HepG2 (cell line): Measurements from ENCODE around the gene KIF15. TPM values are rescaled to one million over a fixed set of nuclear protein-coding genes. Genes with fewer than 3 reads are reported as not detected.

Source experiments
- EEA1 ChIP-seq: sonication (generic); formaldehyde crosslinking; IDR thresholded peaks from 2 replicates; pipeline ENCODE4 v1.5.1; 2020; ENCODE audit warnings: mild to moderate bottlenecking, missing genetic modification reagents, borderline replicate concordance
- IKZF4 ChIP-seq: sonication (generic); formaldehyde crosslinking; IDR thresholded peaks from 2 replicates; pipeline ENCODE4 v1.5.1; 2020; ENCODE audit warnings: borderline replicate concordance, mild to moderate bottlenecking, low read depth, missing genetic modification reagents; ENCODE audit errors: not compliant biosample characterization
- KLF12 ChIP-seq: sonication (generic); formaldehyde crosslinking; IDR thresholded peaks from 2 replicates; pipeline ENCODE4 v1.4.0; 2020; ENCODE audit warnings: missing genetic modification reagents, borderline replicate concordance
- NPAS2 ChIP-seq: sonication (generic); formaldehyde crosslinking; IDR thresholded peaks from 2 replicates; pipeline ENCODE4 v1.8.0; 2022; ENCODE audit warnings: mild to moderate bottlenecking, missing genetic modification reagents, borderline replicate concordance
- PBX2 ChIP-seq: IDR thresholded peaks from 2 replicates; pipeline ENCODE4 v1.6.1; 2016; ENCODE audit warnings: control low read depth
- RFX1 ChIP-seq: fragments of 450-650 bp; IDR thresholded peaks from 2 replicates; pipeline ENCODE4 v1.6.1; 2017
- SNAPC5 ChIP-seq: sonication (generic); formaldehyde crosslinking; IDR thresholded peaks from 2 replicates; pipeline ENCODE4 v1.8.1; 2023; ENCODE audit warnings: mild to moderate bottlenecking, missing genetic modification reagents, borderline replicate concordance
- TEAD3 ChIP-seq: optimal IDR thresholded peaks from 2 replicates; pipeline ENCODE3; 2016; ENCODE audit warnings: borderline replicate concordance
- TP53 ChIP-seq: sonication (generic); formaldehyde crosslinking; conservative IDR thresholded peaks from 2 replicates; pipeline ENCODE4 v1.4.0; 2020; ENCODE audit warnings: missing genetic modification reagents
- XBP1 ChIP-seq: sonication (generic); formaldehyde crosslinking; IDR thresholded peaks from 2 replicates; pipeline ENCODE4 v1.5.0; 2020; ENCODE audit warnings: missing genetic modification reagents
- ZBTB26 ChIP-seq: IDR thresholded peaks from 2 replicates; pipeline ENCODE4 v1.6.1; 2016; ENCODE audit warnings: missing compliant biosample characterization, missing genetic modification reagents, borderline replicate concordance
- ZBTB33 ChIP-seq: sonication (generic); formaldehyde crosslinking; IDR thresholded peaks from 2 replicates; pipeline ENCODE4 v1.4.0; 2020; ENCODE audit warnings: missing genetic modification reagents
- ZFP90 ChIP-seq: sonication (generic); formaldehyde crosslinking; IDR thresholded peaks from 2 replicates; pipeline ENCODE4 v1.8.0; 2022; ENCODE audit warnings: missing genetic modification reagents, mild to moderate bottlenecking, inconsistent platforms, borderline replicate concordance
- ZFY ChIP-seq: sonication (generic); formaldehyde crosslinking; IDR thresholded peaks from 2 replicates; pipeline ENCODE4 v1.4.0; 2020; ENCODE audit warnings: missing genetic modification reagents
- ZMYM4 ChIP-seq: sonication (generic); formaldehyde crosslinking; IDR thresholded peaks from 2 replicates; pipeline ENCODE4 v1.8.1; 2023; ENCODE audit warnings: mild to moderate bottlenecking, missing genetic modification reagents
- ZNF343 ChIP-seq: sonication (generic); formaldehyde crosslinking; IDR thresholded peaks from 2 replicates; pipeline ENCODE4 v1.4.0; 2020; ENCODE audit warnings: mild to moderate bottlenecking, missing genetic modification reagents
- ZNF382 ChIP-seq: sonication (generic); formaldehyde crosslinking; IDR thresholded peaks from 2 replicates; pipeline ENCODE4 v1.5.0; 2020; ENCODE audit warnings: missing genetic modification reagents, mild to moderate bottlenecking, borderline replicate concordance
- ZNF432 ChIP-seq: sonication (generic); formaldehyde crosslinking; IDR thresholded peaks from 2 replicates; pipeline ENCODE4 v1.5.0; 2020; ENCODE audit warnings: missing genetic modification reagents, mild to moderate bottlenecking, borderline replicate concordance
- ZNF510 ChIP-seq: sonication (generic); formaldehyde crosslinking; IDR thresholded peaks from 2 replicates; pipeline ENCODE4 v1.4.0; 2020; ENCODE audit warnings: low read depth, mild to moderate bottlenecking, missing genetic modification reagents
- ZNF558 ChIP-seq: sonication (generic); formaldehyde crosslinking; IDR thresholded peaks from 2 replicates; pipeline ENCODE4 v1.9.0; 2022; ENCODE audit warnings: mild to moderate bottlenecking, missing genetic modification reagents, borderline replicate concordance
- ZNF720 ChIP-seq: sonication (generic); formaldehyde crosslinking; IDR thresholded peaks from 2 replicates; pipeline ENCODE4 v1.4.0; 2020; ENCODE audit warnings: missing genetic modification reagents
- ZZZ3 ChIP-seq: sonication (generic); formaldehyde crosslinking; IDR thresholded peaks from 2 replicates; pipeline ENCODE4 v1.4.0; 2020; ENCODE audit warnings: missing genetic modification reagents, mild to moderate bottlenecking, borderline replicate concordance
- polyA plus RNA-seq, 8 experiments: library from polyadenylated mRNA; depleted of rRNA in 3 of 8; stranded (reverse) in 7 of 8; unstranded in 1 of 8; fragments of >200 nt; fragmentation: Illumina TruSeq in 4 of 8; extraction: Trizol in 4 of 8; gene quantifications; 2 replicates each; pipeline versions ENCODE4 v1.2.1 to v1.2.3, GENCODE V29; 2011 to 2016; ENCODE audit warnings: low read depth in 4 of 8, missing spikeins in 1 of 8, mixed read lengths in 1 of 8; ENCODE audit not compliant: insufficient read depth in 1 of 8
- total RNA-seq, 5 experiments: library from RNA; depleted of rRNA; stranded (reverse); fragments of >200 nt; fragmentation: Illumina TruSeq; extraction: Trizol; gene quantifications; 2 replicates each; pipeline ENCODE4 v1.2.3, GENCODE V29; 2016; ENCODE audit warnings: low read depth in 1 of 5
- TF ChIP-seq, protein P1 (sequence below): sonication (generic); formaldehyde crosslinking; IDR thresholded peaks from 2 replicates; pipeline ENCODE4 v1.5.0; 2020; ENCODE audit warnings: missing genetic modification reagents
- TF ChIP-seq, protein P2 (sequence below): sonication (generic); formaldehyde crosslinking; IDR thresholded peaks from 2 replicates; pipeline ENCODE4 v1.4.0; 2020; ENCODE audit warnings: mild to moderate bottlenecking, missing genetic modification reagents

The KIF15 gene
- total and polyA plus RNA-seq, 2 of the 13 experiments (the other 11 are each of a cell fraction or from before 2014, with no cell fraction given): 4.8 to 33.8 TPM

DNA sequence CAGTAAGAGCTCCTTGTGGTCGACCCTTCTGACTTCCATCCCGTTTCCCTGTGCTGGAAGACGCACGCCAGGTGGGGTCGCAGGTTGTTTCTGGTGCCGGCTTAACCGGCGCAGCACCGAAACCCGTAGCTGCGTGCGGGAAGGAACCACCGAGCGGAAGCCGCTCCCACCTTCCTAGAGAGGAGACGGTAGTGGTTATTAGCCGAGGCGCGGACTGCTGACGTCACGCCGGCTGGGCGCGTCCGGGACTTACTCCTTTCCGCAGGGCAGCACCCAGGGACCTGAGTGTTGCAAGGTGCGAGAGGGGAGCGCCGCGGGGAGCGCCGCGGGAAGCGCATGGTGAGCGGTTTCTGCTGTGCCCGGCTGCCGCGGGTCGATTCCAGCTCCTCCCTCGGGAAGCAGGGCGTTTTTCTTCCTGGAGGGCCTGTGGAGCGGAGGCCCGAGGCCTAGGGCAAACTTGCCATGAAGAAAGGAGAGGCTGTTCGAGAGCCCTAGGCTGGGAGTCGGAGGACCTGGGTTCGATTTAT is 32.1 kb upstream of the KIF15 start, which contains the start of gene ZNF501 (continued):
- TF ChIP-seq, protein P1, sequence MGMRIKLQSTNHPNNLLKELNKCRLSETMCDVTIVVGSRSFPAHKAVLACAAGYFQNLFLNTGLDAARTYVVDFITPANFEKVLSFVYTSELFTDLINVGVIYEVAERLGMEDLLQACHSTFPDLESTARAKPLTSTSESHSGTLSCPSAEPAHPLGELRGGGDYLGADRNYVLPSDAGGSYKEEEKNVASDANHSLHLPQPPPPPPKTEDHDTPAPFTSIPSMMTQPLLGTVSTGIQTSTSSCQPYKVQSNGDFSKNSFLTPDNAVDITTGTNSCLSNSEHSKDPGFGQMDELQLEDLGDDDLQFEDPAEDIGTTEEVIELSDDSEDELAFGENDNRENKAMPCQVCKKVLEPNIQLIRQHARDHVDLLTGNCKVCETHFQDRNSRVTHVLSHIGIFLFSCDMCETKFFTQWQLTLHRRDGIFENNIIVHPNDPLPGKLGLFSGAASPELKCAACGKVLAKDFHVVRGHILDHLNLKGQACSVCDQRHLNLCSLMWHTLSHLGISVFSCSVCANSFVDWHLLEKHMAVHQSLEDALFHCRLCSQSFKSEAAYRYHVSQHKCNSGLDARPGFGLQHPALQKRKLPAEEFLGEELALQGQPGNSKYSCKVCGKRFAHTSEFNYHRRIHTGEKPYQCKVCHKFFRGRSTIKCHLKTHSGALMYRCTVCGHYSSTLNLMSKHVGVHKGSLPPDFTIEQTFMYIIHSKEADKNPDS (CRISPR knock-in tag): no peak
- TF ChIP-seq TEAD3 (peak; percentile 60), ZMYM4 (CRISPR knock-in tag) (peak; percentile 99), SNAPC5 (CRISPR knock-in tag) (0 out of 2 replicates have a peak, but pooled peaks have one; percentile 49), ZNF720 (no peak), ZFY (CRISPR knock-in tag) (peak; percentile 88), RFX1 (no peak), ZNF558 (CRISPR knock-in tag) (no peak), ZNF343 (no peak), ZZZ3 (CRISPR knock-in tag) (peak; percentile 85; the same call in 1 of the 2 replicates), ZBTB26 (peak; percentile 44; the same call in 1 of the 2 replicates), TP53 (CRISPR knock-in tag) (no peak), KLF12 (peak; percentile 96), ZBTB33 (CRISPR knock-in tag) (0 out of 2 replicates have a peak, but pooled peaks have one; percentile 59), ZNF382 (CRISPR knock-in tag) (no peak), ZFP90 (CRISPR knock-in tag) (peak; percentile 81; the same call in 1 of the 2 replicates), ZNF432 (no peak), XBP1 (CRISPR knock-in tag) (peak; percentile 75; the same call in 1 of the 2 replicates), PBX2 (no peak), EEA1 (CRISPR knock-in tag) (no peak), ZNF510 (CRISPR knock-in tag) (peak; percentile 90), IKZF4 (peak; percentile 72), NPAS2 (CRISPR knock-in tag) (no peak)
- TF ChIP-seq, protein P2, sequence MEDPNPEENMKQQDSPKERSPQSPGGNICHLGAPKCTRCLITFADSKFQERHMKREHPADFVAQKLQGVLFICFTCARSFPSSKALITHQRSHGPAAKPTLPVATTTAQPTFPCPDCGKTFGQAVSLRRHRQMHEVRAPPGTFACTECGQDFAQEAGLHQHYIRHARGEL (CRISPR knock-in tag): no peak
